ENCODE measurements around the gene PTPRN2.

The PTPRN2 gene

DNA sequence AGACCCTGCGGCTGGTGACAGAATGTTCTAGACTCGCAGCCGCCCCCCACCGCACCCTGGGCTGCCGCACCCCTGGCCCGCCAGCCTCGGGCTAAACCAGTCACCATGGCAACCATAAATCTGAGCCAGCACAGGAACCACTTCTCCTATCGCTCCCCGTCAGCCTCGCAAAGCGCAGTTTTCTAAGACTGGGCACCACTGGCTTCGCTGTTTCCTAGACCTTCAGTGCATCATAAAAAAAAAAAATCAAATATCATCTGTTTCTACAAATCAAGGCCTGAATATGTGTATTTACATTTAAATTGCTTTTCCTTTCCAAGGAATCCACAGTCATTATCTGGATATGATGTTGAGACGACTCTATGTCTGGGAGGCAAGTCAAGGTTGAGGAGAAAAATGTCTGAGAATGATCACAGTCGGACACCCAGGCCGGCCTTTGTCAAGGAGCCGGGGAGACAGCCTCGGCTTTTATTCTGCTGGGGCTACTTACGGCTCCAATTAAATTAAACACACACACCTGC, 99.9 kb downstream of the PTPRN2 start:
- Histone ChIP-seq H3K4me1 (no peaks in the 10 kb centered on the region), H3K4me2 (ENCODE audit: low read length) (no peak overlapping the region), H3K27ac (no peak overlapping the region), H3K9ac (no peak overlapping the region), H3K4me3 (ENCODE audit: low read depth, low read length) (no peak overlapping the region), H2AFZ (no peak overlapping the region), H3K9me3 (ENCODE audit: control insufficient read depth, low read length) (no peaks in the 10 kb centered on the region), H3K79me2 (no peaks in the 10 kb centered on the region), H3K27me3 (ENCODE audit: control insufficient read depth, insufficient read depth, low read length) (no peaks in the 10 kb centered on the region), H3K36me3 (ENCODE audit: control insufficient read depth, insufficient read depth, low read length) (no peaks in the 10 kb centered on the region)
- TF ChIP-seq CTCF (IDR thresholded peaks at IDR 0.05), result no peak

DNA sequence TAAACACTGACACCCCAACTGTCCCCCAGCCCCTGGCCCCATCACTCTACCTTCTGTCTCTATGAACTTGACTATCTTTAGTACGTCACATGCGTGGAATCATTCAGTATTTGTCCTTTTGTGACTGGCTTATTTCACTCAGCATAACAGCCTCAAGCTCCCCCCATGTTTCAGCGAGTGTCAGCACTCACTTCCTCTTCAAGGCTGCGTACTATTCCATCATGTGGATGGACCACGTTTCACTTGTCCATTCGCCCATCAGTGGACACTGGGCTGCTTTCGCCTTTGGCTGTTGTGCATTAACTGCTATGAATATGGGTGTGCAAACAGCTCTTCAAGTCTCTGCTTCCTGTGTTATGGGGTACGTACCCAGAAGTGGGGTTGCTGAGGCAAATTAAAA, 100.7 kb downstream of the PTPRN2 start:
- H3K9ac ChIP-seq, result no peak overlapping the region
- no peak for TF ChIP-seq CTCF (IDR thresholded peaks at IDR 0.05)
- H3K27ac ChIP-seq, result no peak overlapping the region
- H3K9me3 ChIP-seq (ENCODE audit: control insufficient read depth, low read length), result no peaks in the 10 kb centered on the region
- H3K36me3 ChIP-seq (ENCODE audit: control insufficient read depth, insufficient read depth, low read length), result no peaks in the 10 kb centered on the region
- H3K79me2 ChIP-seq, result no peaks in the 10 kb centered on the region
- H3K4me2 ChIP-seq (ENCODE audit: low read length), result no peak overlapping the region
- H3K4me1 ChIP-seq, result no peaks in the 10 kb centered on the region
- no peaks in the 10 kb centered on the region for H3K27me3 ChIP-seq (ENCODE audit: control insufficient read depth, insufficient read depth, low read length)
- H3K4me3 ChIP-seq (ENCODE audit: low read depth, low read length), result no peak overlapping the region
- H2AFZ ChIP-seq, result no peak overlapping the region

GRCh38 chr7:158484801-158485531, 102.7 kb downstream of the PTPRN2 start:
- H2AFZ ChIP-seq, result no peak overlapping the region
- no peak overlapping the region for H3K4me3 ChIP-seq (ENCODE audit: low read depth, low read length)
- H3K79me2 ChIP-seq, result no peaks in the 10 kb centered on the region
- no peaks in the 10 kb centered on the region for H3K4me1 ChIP-seq
- no peaks in the 10 kb centered on the region for H3K36me3 ChIP-seq (ENCODE audit: control insufficient read depth, insufficient read depth, low read length)
- no peak overlapping the region for H3K4me2 ChIP-seq (ENCODE audit: low read length)
- no peak overlapping the region for H3K27ac ChIP-seq
- no peak overlapping the region for H3K9ac ChIP-seq
- no peaks in the 10 kb centered on the region for H3K9me3 ChIP-seq (ENCODE audit: control insufficient read depth, low read length)
- TF ChIP-seq CTCF (IDR thresholded peaks at IDR 0.05), result no peak
- no peaks in the 10 kb centered on the region for H3K27me3 ChIP-seq (ENCODE audit: control insufficient read depth, insufficient read depth, low read length)

DNA sequence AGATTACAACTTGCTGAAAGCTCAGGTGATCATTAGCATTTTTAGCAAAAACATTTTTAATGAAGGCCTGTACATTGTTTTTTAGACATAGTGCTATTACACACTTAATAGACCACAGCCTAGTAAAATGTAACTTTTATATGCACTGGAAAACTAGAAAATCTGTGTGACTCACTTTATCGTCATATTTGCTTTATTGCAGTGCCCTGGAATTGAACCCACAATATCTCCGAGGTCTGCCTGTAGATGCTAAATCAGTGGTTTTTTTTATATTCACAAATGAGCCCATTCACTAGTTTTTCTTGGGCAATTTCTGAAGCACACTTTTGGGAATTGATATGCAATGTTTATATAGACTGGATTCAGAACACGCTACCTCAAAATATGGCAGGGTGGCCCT, 105.1 kb downstream of the PTPRN2 start:
- TF ChIP-seq CTCF (IDR thresholded peaks at IDR 0.05), result no peak
- Histone ChIP-seq H3K4me2 (ENCODE audit: low read length) (no peak overlapping the region), H2AFZ (no peak overlapping the region)

DNA sequence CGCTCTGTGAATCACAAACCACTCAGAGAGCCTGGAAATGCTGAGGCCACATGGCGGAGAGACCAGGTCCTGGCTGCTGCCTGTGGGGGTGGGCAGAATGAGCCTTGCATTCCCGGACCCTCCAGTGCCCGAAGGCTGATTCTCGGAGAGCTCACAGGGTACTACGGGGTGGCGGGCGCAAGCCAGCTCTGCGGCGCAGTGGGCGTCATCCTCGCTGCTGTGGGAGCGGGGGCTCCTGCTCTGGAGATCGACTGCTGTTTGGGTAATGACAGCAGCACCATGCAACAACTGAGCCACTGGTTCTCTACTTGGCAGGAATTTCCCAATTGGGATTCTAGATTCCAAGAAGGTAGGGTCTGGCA, 108.0 kb downstream of the PTPRN2 start:
- no peaks in the 10 kb centered on the region for H3K36me3 ChIP-seq (ENCODE audit: control insufficient read depth, insufficient read depth, low read length)
- no peaks in the 10 kb centered on the region for H3K9me3 ChIP-seq (ENCODE audit: control insufficient read depth, low read length)

More for the DNA sequence above, 105.1 kb downstream of the PTPRN2 start:
- Histone ChIP-seq H3K4me3 (ENCODE audit: low read depth, low read length) (no peak overlapping the region), H3K79me2 (no peaks in the 10 kb centered on the region), H3K9ac (no peak overlapping the region), H3K9me3 (ENCODE audit: control insufficient read depth, low read length) (no peaks in the 10 kb centered on the region), H3K36me3 (ENCODE audit: control insufficient read depth, insufficient read depth, low read length) (no peaks in the 10 kb centered on the region), H3K4me1 (no peaks in the 10 kb centered on the region), H3K27ac (no peak overlapping the region), H3K27me3 (ENCODE audit: control insufficient read depth, insufficient read depth, low read length) (no peaks in the 10 kb centered on the region)

More for the DNA sequence above, 108.0 kb downstream of the PTPRN2 start:
- Histone ChIP-seq H3K79me2 (no peaks in the 10 kb centered on the region), H3K4me3 (ENCODE audit: low read depth, low read length) (no peak overlapping the region), H2AFZ (no peak overlapping the region), H3K9ac (no peak overlapping the region), H3K27me3 (ENCODE audit: control insufficient read depth, insufficient read depth, low read length) (no peaks in the 10 kb centered on the region), H3K4me2 (ENCODE audit: low read length) (no peak overlapping the region), H3K4me1 (no peaks in the 10 kb centered on the region), H3K27ac (no peak overlapping the region)
- no peak for TF ChIP-seq CTCF (IDR thresholded peaks at IDR 0.05)

Measured in parathyroid adenoma (tissue), 2 donors.